ENCODE measurements around the gene TCFL5.
"Not testable (repeated sequence)": the region's sequence is repeated elsewhere in the genome, so short reads cannot be mapped to it uniquely, and the experiment has no call there.

DNA sequence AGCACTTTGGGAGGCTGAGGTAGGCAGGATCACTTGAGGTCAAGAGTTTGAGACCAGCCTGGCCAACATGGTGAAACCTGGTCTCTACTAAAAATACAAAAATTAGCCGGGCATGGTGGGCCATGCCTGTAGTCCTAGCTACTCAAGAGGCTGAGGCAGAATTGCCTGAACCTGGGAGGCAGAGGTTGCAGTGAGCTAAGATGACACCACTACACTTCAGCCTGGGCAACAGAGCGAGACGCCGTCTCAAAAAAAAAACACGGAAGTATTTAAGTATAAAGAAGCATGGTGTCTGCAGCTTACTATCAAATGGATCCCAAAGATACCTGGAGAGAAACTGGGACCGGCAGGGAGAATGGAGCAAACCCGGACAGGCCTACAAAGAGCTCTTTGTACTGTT is 12.7 kb downstream of the TCFL5 start:
- TF ChIP-seq EZH2 (IDR thresholded peaks at IDR 0.05; ENCODE audit: borderline replicate concordance, low read depth, low read length, severe bottlenecking) = not testable (repeated sequence)
- TF ChIP-seq, protein P1, sequence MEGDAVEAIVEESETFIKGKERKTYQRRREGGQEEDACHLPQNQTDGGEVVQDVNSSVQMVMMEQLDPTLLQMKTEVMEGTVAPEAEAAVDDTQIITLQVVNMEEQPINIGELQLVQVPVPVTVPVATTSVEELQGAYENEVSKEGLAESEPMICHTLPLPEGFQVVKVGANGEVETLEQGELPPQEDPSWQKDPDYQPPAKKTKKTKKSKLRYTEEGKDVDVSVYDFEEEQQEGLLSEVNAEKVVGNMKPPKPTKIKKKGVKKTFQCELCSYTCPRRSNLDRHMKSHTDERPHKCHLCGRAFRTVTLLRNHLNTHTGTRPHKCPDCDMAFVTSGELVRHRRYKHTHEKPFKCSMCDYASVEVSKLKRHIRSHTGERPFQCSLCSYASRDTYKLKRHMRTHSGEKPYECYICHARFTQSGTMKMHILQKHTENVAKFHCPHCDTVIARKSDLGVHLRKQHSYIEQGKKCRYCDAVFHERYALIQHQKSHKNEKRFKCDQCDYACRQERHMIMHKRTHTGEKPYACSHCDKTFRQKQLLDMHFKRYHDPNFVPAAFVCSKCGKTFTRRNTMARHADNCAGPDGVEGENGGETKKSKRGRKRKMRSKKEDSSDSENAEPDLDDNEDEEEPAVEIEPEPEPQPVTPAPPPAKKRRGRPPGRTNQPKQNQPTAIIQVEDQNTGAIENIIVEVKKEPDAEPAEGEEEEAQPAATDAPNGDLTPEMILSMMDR (IDR thresholded peaks at IDR 0.05; ENCODE audit: borderline replicate concordance, extremely low read depth, low read length, poor library complexity, severe bottlenecking) = not testable (repeated sequence)

Measured in DND-41 (cell line).